Ovary (tissue), 3 donors: Measurements from ENCODE around the gene MMP3.

Experiments used
- CTCF ChIP-seq, 3 donors: fragments of 450-650 bp in 2 of 3; fragments of 200-600 bp in 1 of 3; IDR thresholded peaks; one replicate each; pipeline versions ENCODE4 v1.5.1 to v1.8.0; 2016 to 2022; ENCODE audit warnings: antibody characterized with exemption in 3 of 3, mild to moderate bottlenecking in 1 of 3
- POLR2A ChIP-seq: fragments of 450-650 bp; IDR thresholded peaks from one replicate; pipeline ENCODE4 v1.6.1; 2017; ENCODE audit warnings: antibody characterized with exemption, mild to moderate bottlenecking, moderate library complexity
- donor health status: DM: no; HTN: no; CAD: no.

- no peak for TF ChIP-seq POLR2A
- no peak for TF ChIP-seq CTCF (IDR thresholded peaks at IDR 0.05)
Measured at GRCh38 chr11:102831128-102831488, 12.3 kb downstream of the MMP3 start.
